ENCODE measurements around the gene ALDH1L1.

ALDH1L1 gene

DNA sequence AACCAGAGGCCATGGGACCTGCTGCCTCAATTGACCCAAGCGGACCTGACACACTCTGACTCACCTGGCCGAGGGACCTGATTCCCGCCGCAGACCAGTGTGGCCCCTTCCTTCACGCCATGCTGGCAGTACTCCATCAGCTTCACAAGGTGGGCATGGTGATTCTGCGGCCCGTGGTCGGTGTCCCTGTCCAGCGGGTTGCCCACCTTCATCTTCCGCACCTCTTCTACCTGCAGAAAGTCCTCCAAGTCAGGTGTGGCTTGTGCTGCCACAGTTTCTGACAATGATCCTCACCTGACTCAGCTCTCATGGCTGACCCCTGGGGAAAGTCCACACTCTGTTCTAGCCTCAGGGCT lies 70.5 kb downstream of the ALDH1L1 start:
- TF ChIP-seq, protein P1, sequence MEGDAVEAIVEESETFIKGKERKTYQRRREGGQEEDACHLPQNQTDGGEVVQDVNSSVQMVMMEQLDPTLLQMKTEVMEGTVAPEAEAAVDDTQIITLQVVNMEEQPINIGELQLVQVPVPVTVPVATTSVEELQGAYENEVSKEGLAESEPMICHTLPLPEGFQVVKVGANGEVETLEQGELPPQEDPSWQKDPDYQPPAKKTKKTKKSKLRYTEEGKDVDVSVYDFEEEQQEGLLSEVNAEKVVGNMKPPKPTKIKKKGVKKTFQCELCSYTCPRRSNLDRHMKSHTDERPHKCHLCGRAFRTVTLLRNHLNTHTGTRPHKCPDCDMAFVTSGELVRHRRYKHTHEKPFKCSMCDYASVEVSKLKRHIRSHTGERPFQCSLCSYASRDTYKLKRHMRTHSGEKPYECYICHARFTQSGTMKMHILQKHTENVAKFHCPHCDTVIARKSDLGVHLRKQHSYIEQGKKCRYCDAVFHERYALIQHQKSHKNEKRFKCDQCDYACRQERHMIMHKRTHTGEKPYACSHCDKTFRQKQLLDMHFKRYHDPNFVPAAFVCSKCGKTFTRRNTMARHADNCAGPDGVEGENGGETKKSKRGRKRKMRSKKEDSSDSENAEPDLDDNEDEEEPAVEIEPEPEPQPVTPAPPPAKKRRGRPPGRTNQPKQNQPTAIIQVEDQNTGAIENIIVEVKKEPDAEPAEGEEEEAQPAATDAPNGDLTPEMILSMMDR (conservative IDR thresholded peaks at IDR 0.05; ENCODE audit: low read depth, low read length) = no peak
- DNase-seq (ENCODE audit: low read depth) = no peak
- no peak overlapping the region for H3K4me3 ChIP-seq (ENCODE audit: low read length)

DNA sequence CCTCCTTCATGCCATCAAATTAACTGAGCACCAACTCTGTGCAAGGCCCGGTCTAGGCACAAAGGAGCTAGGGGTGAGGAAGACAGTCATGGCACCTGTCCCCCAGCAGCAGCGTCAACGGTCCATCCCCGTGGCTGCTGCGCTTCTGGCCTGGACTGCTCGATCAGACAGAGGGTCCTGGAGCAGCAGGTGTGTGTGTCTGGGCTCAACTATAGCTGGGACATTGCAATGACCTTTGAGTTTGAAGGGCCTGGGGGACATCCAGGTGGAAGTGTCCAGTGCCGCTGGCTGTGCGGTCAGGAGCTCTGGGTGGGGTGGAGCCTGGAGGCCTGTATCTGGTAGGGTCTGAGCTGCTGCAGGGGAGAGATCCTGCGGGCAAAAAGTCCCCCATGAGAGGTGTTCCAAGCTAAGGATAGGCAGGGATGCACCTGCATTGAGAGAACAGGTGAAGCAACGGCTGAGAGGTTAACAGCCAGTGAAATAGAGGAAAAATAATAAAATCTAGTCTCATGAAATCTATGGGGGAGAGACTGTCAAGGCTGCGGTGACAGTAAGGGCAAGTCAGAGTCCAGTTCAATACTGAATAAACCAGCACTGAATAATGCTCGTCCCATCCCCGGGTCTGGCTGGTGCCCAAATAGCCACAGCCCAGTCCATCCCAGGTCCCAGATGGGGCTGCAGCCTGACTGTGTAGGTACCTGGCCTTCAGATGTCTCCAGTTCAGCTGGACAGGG lies 71.1 kb downstream of the ALDH1L1 start:
- TF ChIP-seq, protein P1 (conservative IDR thresholded peaks at IDR 0.05; ENCODE audit: low read depth, low read length) = no peak
- no peak overlapping the region for H3K4me3 ChIP-seq (ENCODE audit: low read length)
- no peak for DNase-seq (ENCODE audit: low read depth)

DNA sequence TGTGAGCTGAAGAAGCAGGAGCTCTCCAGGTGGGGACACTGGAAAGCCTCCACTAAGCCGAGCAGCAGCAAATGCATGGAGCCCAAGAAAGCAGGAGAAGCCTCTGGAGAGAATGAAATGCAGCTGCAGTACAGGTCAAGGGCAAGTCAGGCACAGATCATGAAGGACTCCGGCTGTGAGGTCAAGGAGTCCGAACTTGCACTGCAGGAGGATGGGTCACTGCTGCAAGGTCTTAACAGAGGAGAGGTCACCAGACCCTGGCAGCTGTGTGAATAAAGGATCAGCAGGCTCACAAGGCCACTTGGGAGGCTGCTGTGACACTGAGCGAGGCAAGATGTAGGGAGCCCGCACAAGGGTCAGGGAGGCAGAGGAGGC lies 71.7 kb downstream of the ALDH1L1 start:
- DNase-seq (ENCODE audit: low read depth) = no peak
- H3K4me3 ChIP-seq (ENCODE audit: low read length) = no peak overlapping the region
- TF ChIP-seq, protein P1 (conservative IDR thresholded peaks at IDR 0.05; ENCODE audit: low read depth, low read length) = no peak

DNA sequence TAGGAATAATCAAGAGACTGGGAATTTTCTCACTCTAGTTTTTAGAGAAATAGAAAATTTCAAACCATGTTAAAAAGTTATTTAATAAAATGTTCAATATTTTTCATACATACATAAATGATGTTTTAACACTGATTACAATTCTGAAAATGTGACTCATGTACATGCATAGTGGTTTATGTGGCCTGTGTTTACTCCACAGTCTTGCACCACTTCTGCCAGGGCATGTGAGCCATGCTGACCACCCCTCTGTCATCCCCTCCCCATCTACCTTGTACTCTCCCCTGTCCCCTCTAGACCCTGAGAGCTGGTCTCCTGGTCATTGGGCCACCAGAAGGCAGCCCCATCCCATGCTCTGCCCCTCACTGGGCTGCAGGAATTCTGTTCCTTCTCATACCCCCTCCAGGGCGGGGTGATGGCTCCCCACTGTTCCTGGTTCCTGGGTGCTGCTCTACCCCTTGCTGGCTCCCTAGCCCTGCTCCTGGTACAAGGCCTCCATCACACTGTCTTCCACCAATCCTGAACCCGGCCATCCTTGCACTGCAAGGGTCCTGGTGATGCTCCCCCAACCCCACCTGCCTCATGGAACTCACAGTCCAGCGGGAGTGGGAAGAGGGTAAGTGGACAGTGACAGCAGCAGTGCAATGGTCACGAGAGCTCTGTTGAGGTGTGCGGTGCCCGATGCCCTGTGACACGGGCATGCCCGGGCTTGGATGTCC lies 72.3 kb downstream of the ALDH1L1 start:
- no peak for DNase-seq (ENCODE audit: low read depth)

DNA sequence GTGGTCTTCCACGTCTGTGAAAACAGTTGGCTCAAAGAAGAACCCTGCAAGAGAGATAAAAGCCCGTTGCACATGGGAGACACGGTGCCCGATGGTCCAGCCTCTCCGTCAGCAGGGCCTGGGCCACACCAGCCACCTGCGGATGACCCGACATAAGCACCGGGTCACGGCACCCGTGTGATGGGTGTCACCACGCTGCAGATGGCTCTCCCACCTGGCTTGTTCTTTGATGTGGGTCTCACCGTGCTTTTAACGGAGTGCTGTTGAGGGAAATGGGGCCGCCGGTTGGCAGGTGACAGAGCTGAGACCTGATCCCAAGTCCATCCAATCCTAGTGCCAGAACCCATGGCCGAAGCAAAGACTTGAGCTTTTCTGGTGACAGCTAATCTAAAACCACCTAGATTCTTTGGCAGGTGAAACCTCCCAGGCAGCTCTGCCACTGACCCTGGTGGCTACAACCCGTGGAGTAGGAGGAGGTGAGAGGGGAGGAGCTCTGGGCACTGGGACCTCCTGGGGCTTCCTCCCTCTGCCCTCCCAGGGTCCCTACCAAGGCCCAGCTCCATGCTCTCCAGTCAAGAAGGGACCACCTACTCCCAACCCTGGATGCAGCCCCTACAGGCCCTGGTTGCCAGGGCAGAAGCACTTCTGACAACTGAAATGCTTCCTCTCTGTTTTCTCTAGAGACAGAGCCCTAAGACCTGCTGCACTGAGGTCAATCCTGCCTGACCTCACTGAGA lies 73.0 kb downstream of the ALDH1L1 start:
- no peak for DNase-seq (ENCODE audit: low read depth)
- TF ChIP-seq, protein P1 (conservative IDR thresholded peaks at IDR 0.05; ENCODE audit: low read depth, low read length) = no peak
- no peak overlapping the region for H3K4me3 ChIP-seq (ENCODE audit: low read length)

More for the DNA sequence above, 72.3 kb downstream of the ALDH1L1 start:
- no peak overlapping the region for H3K4me3 ChIP-seq (ENCODE audit: low read length)
- TF ChIP-seq, protein P1 (conservative IDR thresholded peaks at IDR 0.05; ENCODE audit: low read depth, low read length) = no peak

DNA sequence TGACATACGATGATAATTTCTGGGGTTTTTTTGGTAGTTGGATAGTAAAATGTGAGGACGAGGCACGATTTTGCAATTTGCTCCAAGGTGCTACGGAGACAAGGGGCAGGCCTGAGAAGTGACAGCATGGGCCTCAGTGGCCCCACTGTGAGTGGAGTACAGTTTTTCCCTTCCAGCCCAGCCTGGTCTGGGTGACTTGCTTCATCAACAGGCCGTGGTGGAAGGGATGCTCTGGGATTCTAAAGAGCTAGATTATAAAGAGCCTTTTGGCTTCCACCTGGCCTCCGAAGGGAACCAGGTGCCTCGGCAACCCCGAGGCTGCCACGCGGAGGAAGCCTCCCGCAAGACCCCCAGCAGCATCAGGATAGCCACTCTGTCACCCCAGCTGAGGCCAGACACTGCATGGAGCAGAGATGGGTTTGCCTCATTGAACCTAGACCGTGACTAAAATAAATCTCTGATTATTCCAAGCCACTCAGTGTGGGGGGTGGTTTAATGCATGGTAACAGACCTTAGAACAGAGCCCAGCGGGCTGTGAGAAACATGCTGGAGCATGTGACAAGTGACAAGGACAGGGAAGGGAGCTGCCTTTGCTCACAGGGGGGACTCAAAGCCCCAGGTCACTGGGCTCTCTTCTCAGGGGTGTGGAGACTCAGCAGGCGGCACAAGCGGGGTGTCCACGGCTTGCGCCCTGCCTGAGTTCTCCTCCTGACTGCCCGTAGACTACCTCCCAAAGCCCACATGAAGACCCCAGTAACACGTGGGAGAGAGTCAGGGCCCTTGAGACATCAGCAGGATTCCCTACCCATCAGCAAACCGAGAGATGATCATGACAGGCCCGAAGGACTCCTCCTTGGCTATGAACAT lies 73.8 kb downstream of the ALDH1L1 start:
- no peak for DNase-seq (ENCODE audit: low read depth)
- TF ChIP-seq, protein P1 (conservative IDR thresholded peaks at IDR 0.05; ENCODE audit: low read depth, low read length) = no peak
- no peak overlapping the region for H3K4me3 ChIP-seq (ENCODE audit: low read length)

Measured in retinal pigment epithelial cell (primary cell).